Stimulated activated naive CD8-positive, alpha-beta T cell treated with anti-CD3 and anti-CD28 coated beads, Interleukin-15, Interleukin-2, amounts not matched to agents 100 ng/mL and 50 ng/mL, for 24 hours (primary cell): ENCODE data around the gene PIK3C3.

Source experiments
- H3K27ac Mint-ChIP-seq: one replicate; pipeline ENCODE4 v1.8.0; 2021; ENCODE audit warnings: mild to moderate bottlenecking, mixed read lengths
- H3K27me3 Mint-ChIP-seq: one replicate; pipeline ENCODE4 v1.8.0; 2021; ENCODE audit warnings: mixed read lengths
- H3K36me3 Mint-ChIP-seq: one replicate; pipeline ENCODE4 v1.8.0; 2021; ENCODE audit warnings: low read depth, mixed read lengths
- H3K4me1 Mint-ChIP-seq: one replicate; pipeline ENCODE4 v1.8.0; 2021; ENCODE audit warnings: low read depth, mixed read lengths
- H3K4me3 Mint-ChIP-seq: one replicate; pipeline ENCODE4 v1.8.0; 2021; ENCODE audit warnings: mild to moderate bottlenecking, mixed read lengths
- H3K9me3 Mint-ChIP-seq: one replicate; pipeline ENCODE4 v1.8.0; 2021; ENCODE audit warnings: mixed read lengths

Gene PIK3C3

DNA sequence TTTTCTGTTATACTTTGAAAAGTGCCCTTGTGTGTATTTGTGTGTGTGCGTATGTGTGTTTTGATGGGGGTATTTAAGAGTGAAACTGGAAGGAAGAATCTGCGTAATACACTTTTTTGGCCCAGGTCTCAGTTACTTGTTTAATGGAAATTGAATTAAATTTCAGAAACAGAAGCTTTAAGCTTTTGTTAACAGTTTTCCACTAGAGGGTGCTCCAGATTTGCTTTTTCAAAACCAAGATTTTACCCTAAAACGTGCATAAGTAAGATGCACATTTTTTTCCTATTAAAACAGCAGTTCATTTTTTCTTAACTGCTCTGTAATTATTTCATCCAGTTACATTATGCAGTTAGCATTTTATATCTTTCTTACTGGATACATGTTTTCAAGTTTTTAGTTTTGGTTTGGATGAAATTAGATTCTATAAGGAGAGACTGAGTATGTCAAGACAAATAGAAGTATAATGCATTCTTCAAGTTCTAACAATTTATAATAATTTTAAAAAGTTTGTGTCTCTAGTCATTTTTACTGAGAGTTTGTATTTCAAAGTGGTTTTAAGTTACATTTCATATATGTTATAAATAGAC lies 97.2 kb downstream of the PIK3C3 start:
- Mint-ChIP-seq H3K36me3 (peaks cover 43% of the 10 kb centered on the region), H3K27me3 (no peaks in the 10 kb centered on the region), H3K4me1 (peaks cover 15% of the 10 kb centered on the region), H3K9me3 (no peaks in the 10 kb centered on the region), H3K27ac (no peak overlapping the region), H3K4me3 (no peak overlapping the region)

DNA sequence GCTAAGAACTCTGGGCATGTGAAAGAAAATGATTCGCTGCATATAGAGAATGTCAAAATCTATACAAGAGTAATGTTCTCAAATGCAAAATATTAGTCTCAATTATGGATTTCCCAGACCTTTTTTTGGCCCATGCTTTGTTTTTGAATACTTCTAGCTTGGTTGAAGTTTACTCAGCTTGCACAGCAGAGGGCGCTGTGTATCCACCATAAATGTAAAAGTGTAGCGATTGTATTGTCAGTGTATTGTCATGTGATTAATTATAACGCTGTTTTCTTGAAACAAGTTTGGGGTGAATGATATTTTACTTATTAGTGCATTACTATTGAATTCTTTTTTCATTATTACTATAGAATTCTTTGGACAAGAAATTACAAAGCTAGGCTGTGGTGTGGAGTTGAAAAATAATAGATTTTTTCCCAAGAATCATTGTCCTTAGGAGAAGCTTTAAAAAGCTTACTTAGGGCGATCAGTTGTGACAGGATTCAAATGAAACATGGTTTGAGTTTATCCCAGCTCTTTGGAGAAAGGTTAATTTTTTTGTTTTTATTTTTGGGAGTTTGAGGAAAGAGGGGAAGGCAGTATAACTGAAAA lies 98.3 kb downstream of the PIK3C3 start:
- no peak overlapping the region for H3K27ac Mint-ChIP-seq
- peaks cover 52% of the 10 kb centered on the region for H3K36me3 Mint-ChIP-seq
- H3K4me1 Mint-ChIP-seq, result peaks cover 15% of the 10 kb centered on the region
- H3K9me3 Mint-ChIP-seq, result no peaks in the 10 kb centered on the region
- no peak overlapping the region for H3K4me3 Mint-ChIP-seq
- no peaks in the 10 kb centered on the region for H3K27me3 Mint-ChIP-seq

- no peaks in the 10 kb centered on the region for H3K9me3 Mint-ChIP-seq
- H3K27ac Mint-ChIP-seq, result no peak overlapping the region
- H3K4me1 Mint-ChIP-seq, result no peaks in the 10 kb centered on the region
- H3K36me3 Mint-ChIP-seq, result peaks cover 47% of the 10 kb centered on the region
- no peaks in the 10 kb centered on the region for H3K27me3 Mint-ChIP-seq
- no peak overlapping the region for H3K4me3 Mint-ChIP-seq
These were observed 109.1 kb downstream of the PIK3C3 start for GRCh38 chr18:42064109-42064508.

DNA sequence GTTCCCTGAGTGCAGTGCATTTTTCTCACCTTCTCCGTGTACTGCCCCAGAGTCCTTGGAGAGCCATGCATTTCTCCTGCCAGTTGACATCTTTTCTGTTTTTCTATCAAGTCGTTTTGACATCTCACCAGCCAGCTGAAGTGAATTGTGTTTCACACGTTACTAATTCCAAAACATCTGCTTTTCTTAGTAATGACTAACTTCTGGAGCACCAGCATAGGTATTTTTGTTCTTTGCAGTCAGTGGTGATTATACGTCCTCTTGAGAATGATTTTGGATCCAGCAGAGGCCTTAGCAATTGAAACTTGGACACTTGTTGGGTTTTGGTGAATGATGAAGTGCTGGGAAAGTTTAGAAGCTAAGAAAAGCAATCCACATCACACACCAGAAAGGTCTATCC lies 112.5 kb downstream of the PIK3C3 start:
- Mint-ChIP-seq H3K4me3 (no peak overlapping the region), H3K27ac (no peak overlapping the region), H3K36me3 (peaks cover 58% of the 10 kb centered on the region), H3K4me1 (no peaks in the 10 kb centered on the region), H3K27me3 (no peaks in the 10 kb centered on the region), H3K9me3 (no peaks in the 10 kb centered on the region)

DNA sequence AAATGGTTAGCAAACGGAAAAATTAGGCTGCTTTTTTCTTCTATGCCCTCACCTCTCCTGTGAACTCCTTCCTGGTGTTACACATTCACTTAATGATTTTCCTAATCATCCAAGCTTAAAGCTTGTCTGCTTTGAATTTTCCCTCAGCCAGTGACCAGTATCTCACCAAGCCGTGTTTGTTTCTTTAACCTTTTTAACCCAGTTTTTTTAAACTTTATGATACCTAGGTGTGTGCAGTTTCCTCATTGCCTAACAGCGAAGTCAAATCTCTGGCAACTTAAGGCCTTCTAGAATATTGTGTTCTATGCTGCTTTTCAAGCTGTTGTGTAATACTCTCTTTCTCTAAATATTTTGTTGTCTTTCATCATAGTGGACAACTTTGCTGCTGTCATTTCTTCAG lies 113.0 kb downstream of the PIK3C3 start:
- Mint-ChIP-seq H3K4me1 (no peaks in the 10 kb centered on the region), H3K27me3 (no peaks in the 10 kb centered on the region), H3K9me3 (no peaks in the 10 kb centered on the region), H3K27ac (no peak overlapping the region), H3K36me3 (peaks cover 58% of the 10 kb centered on the region), H3K4me3 (no peak overlapping the region)

DNA sequence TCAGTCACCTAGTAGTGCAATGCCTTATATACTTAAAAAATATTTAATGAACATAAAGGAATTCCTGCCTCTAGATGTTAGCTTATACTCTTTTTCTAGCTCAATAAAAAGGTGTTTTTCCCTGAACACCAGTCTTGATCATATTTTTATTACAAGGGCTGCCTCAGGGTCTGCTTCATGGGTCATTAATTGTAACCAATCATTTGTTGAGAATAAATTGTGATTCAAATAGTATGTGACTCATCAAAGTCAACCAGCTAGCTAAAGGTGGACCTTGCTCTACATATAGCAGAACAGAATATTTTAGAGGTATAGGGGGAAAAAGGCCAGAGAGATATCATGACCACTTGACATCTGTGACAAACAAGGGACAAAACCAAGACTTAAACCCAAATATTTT lies 114.0 kb downstream of the PIK3C3 start:
- Mint-ChIP-seq H3K27me3 (no peaks in the 10 kb centered on the region), H3K27ac (no peak overlapping the region), H3K4me1 (no peaks in the 10 kb centered on the region), H3K9me3 (no peaks in the 10 kb centered on the region), H3K4me3 (no peak overlapping the region), H3K36me3 (peaks cover 64% of the 10 kb centered on the region)

GRCh38 chr18:42072407-42072806 lies 117.4 kb downstream of the PIK3C3 start:
- Mint-ChIP-seq H3K4me3 (no peak overlapping the region), H3K27ac (no peak overlapping the region), H3K36me3 (peaks cover 68% of the 10 kb centered on the region), H3K27me3 (no peaks in the 10 kb centered on the region), H3K4me1 (peaks cover 4% of the 10 kb centered on the region), H3K9me3 (no peaks in the 10 kb centered on the region)

DNA sequence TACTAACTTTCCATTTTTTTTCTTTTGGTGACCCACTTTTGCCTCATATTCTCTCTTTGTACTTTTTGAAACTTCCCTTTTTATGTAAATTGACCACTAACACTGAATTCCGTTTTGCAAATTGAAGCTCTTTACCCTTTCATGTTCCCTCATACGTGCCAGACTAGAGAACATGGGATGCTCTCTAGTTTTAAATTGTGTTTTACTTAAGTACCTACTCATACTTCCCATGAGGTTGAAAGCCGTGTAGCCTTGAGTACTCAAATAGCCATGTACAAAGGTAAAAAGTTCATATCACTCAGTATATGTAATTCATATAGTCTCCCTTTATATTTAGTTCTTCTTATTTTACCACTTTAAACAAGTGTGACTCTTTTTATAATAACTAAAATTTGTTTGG lies 119.7 kb downstream of the PIK3C3 start:
- H3K36me3 Mint-ChIP-seq, result peaks cover 72% of the 10 kb centered on the region
- H3K4me1 Mint-ChIP-seq, result peaks cover 4% of the 10 kb centered on the region
- no peaks in the 10 kb centered on the region for H3K9me3 Mint-ChIP-seq
- no peaks in the 10 kb centered on the region for H3K27me3 Mint-ChIP-seq
- H3K27ac Mint-ChIP-seq, result no peak overlapping the region
- no peak overlapping the region for H3K4me3 Mint-ChIP-seq

DNA sequence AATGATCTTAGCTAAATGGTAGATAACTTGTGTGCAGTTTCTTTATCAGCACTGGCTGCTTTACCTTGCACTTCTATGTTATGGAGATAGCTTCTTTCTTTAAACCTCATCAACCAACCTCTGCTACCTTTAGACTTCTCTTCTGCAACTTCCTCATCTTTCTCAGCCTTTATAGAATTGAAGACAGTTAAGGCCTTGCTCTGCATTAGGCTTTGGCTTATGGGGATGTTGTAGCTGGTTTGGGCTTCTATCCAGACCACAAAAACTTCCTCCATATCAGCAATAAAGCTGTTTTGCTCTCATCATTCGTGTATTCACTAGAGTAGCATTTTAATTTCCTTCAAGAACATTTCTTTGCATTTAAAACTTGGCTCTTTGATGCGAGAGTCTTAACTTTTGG lies 123.7 kb downstream of the PIK3C3 start:
- peaks cover 8% of the 10 kb centered on the region for H3K4me1 Mint-ChIP-seq
- no peak overlapping the region for H3K4me3 Mint-ChIP-seq
- H3K27me3 Mint-ChIP-seq, result no peaks in the 10 kb centered on the region
- H3K27ac Mint-ChIP-seq, result no peak overlapping the region
- peaks cover 69% of the 10 kb centered on the region for H3K36me3 Mint-ChIP-seq
- no peaks in the 10 kb centered on the region for H3K9me3 Mint-ChIP-seq

DNA sequence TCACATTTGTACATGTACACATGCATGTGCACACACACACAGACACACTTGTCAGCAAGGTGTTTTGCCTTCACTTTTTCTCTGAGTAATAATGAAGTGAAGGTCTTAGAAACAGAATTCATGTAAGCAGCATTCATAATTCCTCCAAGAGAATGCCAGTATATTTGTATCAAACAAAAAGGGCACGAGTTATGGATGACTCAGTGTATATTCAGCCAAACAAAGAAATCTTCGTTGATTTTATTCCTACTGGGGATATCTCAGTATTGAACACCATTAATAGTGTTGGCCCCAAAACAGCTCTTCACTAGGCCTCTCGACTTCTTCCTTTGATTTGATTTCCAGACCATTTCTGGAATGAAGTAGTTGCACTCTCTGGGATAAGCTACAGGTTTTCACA lies 125.3 kb downstream of the PIK3C3 start:
- H3K36me3 Mint-ChIP-seq, result peaks cover 61% of the 10 kb centered on the region
- H3K9me3 Mint-ChIP-seq, result no peaks in the 10 kb centered on the region
- H3K27ac Mint-ChIP-seq, result no peak overlapping the region
- peaks cover 4% of the 10 kb centered on the region for H3K4me1 Mint-ChIP-seq
- H3K27me3 Mint-ChIP-seq, result no peaks in the 10 kb centered on the region
- H3K4me3 Mint-ChIP-seq, result no peak overlapping the region

DNA sequence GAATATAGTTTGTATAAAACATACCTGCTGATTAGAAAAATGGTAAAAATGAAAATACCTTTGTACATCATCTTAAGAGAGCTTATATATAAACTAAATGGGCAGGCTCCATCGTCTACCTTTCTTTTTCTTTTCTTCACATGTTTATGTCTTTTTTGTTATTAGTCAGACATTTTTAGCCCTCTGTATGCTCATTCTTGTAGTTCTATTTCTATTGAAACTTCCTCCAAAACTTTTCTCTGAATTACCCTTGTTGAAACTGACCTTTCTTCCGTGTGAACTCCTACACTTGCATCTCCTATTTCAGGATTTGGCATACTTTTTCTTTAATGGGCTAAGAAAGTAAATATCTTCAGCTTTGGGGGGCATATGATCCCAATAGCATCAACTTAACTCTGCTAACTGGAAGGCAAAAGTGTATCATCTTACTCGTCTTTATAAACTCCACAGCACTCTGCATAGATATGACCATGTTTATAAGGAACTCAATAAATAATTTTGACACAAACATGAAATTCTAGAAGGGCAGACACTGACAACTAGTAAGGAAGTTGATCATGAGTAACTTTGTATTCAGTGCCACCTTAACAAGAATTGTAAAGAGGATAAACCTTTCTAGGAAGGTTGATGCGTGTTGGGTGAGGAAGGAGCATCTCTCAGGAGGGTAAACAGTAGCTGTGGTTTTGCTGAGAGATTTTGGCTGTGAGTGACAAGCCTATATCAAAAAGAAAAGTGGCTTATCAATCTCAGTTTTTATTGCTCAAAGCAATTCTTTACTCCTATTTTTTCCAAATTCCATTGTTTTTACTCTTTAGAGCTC lies 127.6 kb downstream of the PIK3C3 start:
- Mint-ChIP-seq H3K27me3 (no peaks in the 10 kb centered on the region), H3K4me1 (peaks cover 4% of the 10 kb centered on the region), H3K36me3 (peaks cover 53% of the 10 kb centered on the region), H3K27ac (no peak overlapping the region), H3K9me3 (peaks cover 9% of the 10 kb centered on the region), H3K4me3 (no peak overlapping the region)

DNA sequence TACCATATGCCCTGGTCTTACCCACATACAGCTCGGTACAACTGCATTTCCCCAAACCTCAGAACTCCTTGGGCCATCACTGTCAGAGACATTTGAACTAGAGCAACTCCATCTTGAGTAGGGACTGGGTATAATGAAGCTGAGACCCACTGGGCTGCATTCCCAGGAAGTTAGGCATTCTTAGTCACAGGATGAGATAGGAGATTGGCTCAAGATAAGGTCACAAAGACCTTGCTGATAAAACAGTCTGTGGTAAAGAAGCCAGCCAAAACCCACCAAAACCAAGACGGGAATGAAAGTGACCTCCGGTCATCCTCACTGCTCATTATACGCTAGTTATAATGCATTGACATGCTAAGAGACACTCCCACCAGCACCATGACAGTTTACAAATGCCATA lies 131.3 kb downstream of the PIK3C3 start:
- no peak overlapping the region for H3K4me3 Mint-ChIP-seq
- peaks cover 4% of the 10 kb centered on the region for H3K4me1 Mint-ChIP-seq
- no peaks in the 10 kb centered on the region for H3K27me3 Mint-ChIP-seq
- no peak overlapping the region for H3K27ac Mint-ChIP-seq
- peaks cover 9% of the 10 kb centered on the region for H3K9me3 Mint-ChIP-seq
- peaks cover 31% of the 10 kb centered on the region for H3K36me3 Mint-ChIP-seq

GRCh38 chr18:42087235-42087634 lies 132.2 kb downstream of the PIK3C3 start:
- Mint-ChIP-seq H3K27me3 (no peaks in the 10 kb centered on the region), H3K9me3 (peaks cover 9% of the 10 kb centered on the region), H3K4me1 (peaks cover under 1% of the 10 kb centered on the region), H3K4me3 (no peak overlapping the region), H3K36me3 (peaks cover 21% of the 10 kb centered on the region), H3K27ac (no peak overlapping the region)

- H3K36me3 Mint-ChIP-seq, result peaks cover 15% of the 10 kb centered on the region
- H3K27me3 Mint-ChIP-seq, result no peaks in the 10 kb centered on the region
- no peaks in the 10 kb centered on the region for H3K4me1 Mint-ChIP-seq
- peak overlapping the region; percentile 36 for H3K27ac Mint-ChIP-seq
- no peak overlapping the region for H3K4me3 Mint-ChIP-seq
- peaks cover 9% of the 10 kb centered on the region for H3K9me3 Mint-ChIP-seq
These were observed 132.8 kb downstream of the PIK3C3 start for GRCh38 chr18:42087876-42088275.

GRCh38 chr18:42092848-42093247 lies 137.8 kb downstream of the PIK3C3 start:
- Mint-ChIP-seq H3K27ac (no peak overlapping the region), H3K4me1 (no peaks in the 10 kb centered on the region), H3K36me3 (peaks cover 3% of the 10 kb centered on the region), H3K9me3 (no peaks in the 10 kb centered on the region), H3K27me3 (peaks cover 5% of the 10 kb centered on the region), H3K4me3 (no peak overlapping the region)
